MCF 10A (cell line): ENCODE results near the gene RNF157. TPM values are rescaled to one million over a fixed set of nuclear protein-coding genes. Genes with fewer than 3 reads are reported as not detected.
"Not testable (repeated sequence)": the region's sequence is repeated elsewhere in the genome, so short reads cannot be mapped to it uniquely, and the experiment has no call there.

Experiments
- BruUV-seq: library from RNA; stranded (reverse); fragments of 400-500 nt; replicated peaks from 2 replicates; lab custom pipeline; 2021; lab: Mats Ljungman, UMichigan
- CTCF ChIA-PET: fragments of 300-600 bp; sonication (Branson Sonifier 250); formaldehyde crosslinking; extraction: SDS; loops from one replicate; lab custom pipeline; 2021; ENCODE audit warnings: antibody characterized with exemption, inconsistent platforms; lab: Yijun Ruan, JAX
- POLR2A ChIA-PET: fragments of 300-600, 350-650 bp; sonication (Branson Sonifier 250); formaldehyde crosslinking; extraction: SDS; loops from one replicate; lab custom pipeline; 2020; ENCODE audit warnings: antibody characterized with exemption, inconsistent platforms; lab: Yijun Ruan, JAX
- DNase-seq: peaks from one replicate; pipeline ENCODE4 v3.0.0-alpha.2; 2018; ENCODE audit not compliant: unreplicated experiment
- H3K27ac Mint-ChIP-seq: one replicate; pipeline ENCODE4 v1.8.0; 2022; ENCODE audit warnings: mild to moderate bottlenecking, low read depth, mixed read lengths; ENCODE audit not compliant: unreplicated experiment
- H3K27me3 Mint-ChIP-seq: one replicate; pipeline ENCODE4 v1.8.0; 2022; ENCODE audit warnings: mixed read lengths; ENCODE audit not compliant: insufficient read depth, unreplicated experiment
- H3K36me3 Mint-ChIP-seq: one replicate; pipeline ENCODE4 v1.8.0; 2022; ENCODE audit warnings: mild to moderate bottlenecking, moderate library complexity, mixed read lengths; ENCODE audit not compliant: insufficient read depth, unreplicated experiment
- H3K4me1 Mint-ChIP-seq: one replicate; pipeline ENCODE4 v1.8.0; 2022; ENCODE audit warnings: mixed read lengths; ENCODE audit not compliant: insufficient read depth, unreplicated experiment
- H3K4me3 Mint-ChIP-seq: one replicate; pipeline ENCODE4 v1.8.0; 2022; ENCODE audit warnings: mild to moderate bottlenecking, moderate library complexity, mixed read lengths; ENCODE audit not compliant: unreplicated experiment
- H3K9me3 Mint-ChIP-seq: one replicate; pipeline ENCODE4 v1.8.0; 2022; ENCODE audit warnings: mixed read lengths; ENCODE audit not compliant: unreplicated experiment
- CTCF ChIP-seq: fragments of 200-600 bp; IDR thresholded peaks from one replicate; pipeline ENCODE4 v1.8.0; 2022; ENCODE audit warnings: antibody characterized with exemption, mild to moderate bottlenecking; ENCODE audit not compliant: unreplicated experiment
- intact Hi-C: fragments of 100-400 bp; cut with micrococcal nuclease; formaldehyde crosslinking; loops from 2 replicates; pipeline ENCODE4 v1.14.1; 2022
- total RNA-seq: library from RNA; stranded (reverse); gene quantifications from 2 replicates; pipeline ENCODE4 v1.2.3, GENCODE V29; 2022

The RNF157 gene
- total RNA-seq, 1 experiment from 2014 or later, result 0.44 TPM

GRCh38 chr17:76208120-76208519 is 32.2 kb downstream of the RNF157 start:
- POLR2A ChIA-PET, result interaction anchor here (0.5 kb wide), 2 partner anchors 44 to 303 kb away, joined by 3 read pairs; no protein-coding TSS in a partner anchor

GRCh38 chr17:76207275-76208059 is 32.8 kb downstream of the RNF157 start:
- no peak for DNase-seq
- Mint-ChIP-seq H3K9me3 (no peaks in the 10 kb centered on the region), H3K27me3 (no peaks in the 10 kb centered on the region), H3K27ac (no peak overlapping the region), H3K4me1 (peaks cover 10% of the 10 kb centered on the region), H3K36me3 (no peaks in the 10 kb centered on the region), H3K4me3 (no peak overlapping the region)
- intact Hi-C loops, result no loop called here
- no peak for TF ChIP-seq CTCF
- ChIA-PET CTCF (interaction anchor here (0.6 to 2.1 kb wide), 3 partner anchors 14 to 26 kb away, joined by 3 to 10 read pairs (median 3); no protein-coding TSS in a partner anchor), POLR2A (interaction anchor here (0.5 kb wide), 2 partner anchors 45 to 302 kb away, joined by 3 read pairs; no protein-coding TSS in a partner anchor)
- BruUV-seq, result no TSS peak

More at GRCh38 chr17:76208120-76208519, 32.2 kb downstream of the RNF157 start:
- Mint-ChIP-seq H3K27me3 (no peaks in the 10 kb centered on the region), H3K4me3 (no peak overlapping the region), H3K36me3 (no peaks in the 10 kb centered on the region), H3K9me3 (no peaks in the 10 kb centered on the region), H3K4me1 (peaks cover 10% of the 10 kb centered on the region), H3K27ac (no peak overlapping the region)
- DNase-seq, result no peak
- TF ChIP-seq CTCF, result no peak
- intact Hi-C loops, result no loop called here
- CTCF ChIA-PET, result interaction anchor here (0.8 to 2.1 kb wide), 3 partner anchors 13 to 82 kb away, joined by 3 to 10 read pairs (median 3); no protein-coding TSS in a partner anchor
- BruUV-seq, result no TSS peak

GRCh38 chr17:76205542-76206144 is 34.6 kb downstream of the RNF157 start:
- intact Hi-C loops, H3K27me3 Mint-ChIP-seq, H3K9me3 Mint-ChIP-seq, BruUV-seq, H3K4me3 Mint-ChIP-seq, H3K27ac Mint-ChIP-seq, DNase-seq, H3K36me3 Mint-ChIP-seq: not testable (repeated sequence)
- peaks cover 10% of the 10 kb centered on the region for H3K4me1 Mint-ChIP-seq
- CTCF ChIA-PET, result interaction anchor here (0.6 to 1.1 kb wide), 6 partner anchors 24 to 166 kb away, joined by 3 to 6 read pairs (median 3); no protein-coding TSS in a partner anchor
- POLR2A ChIA-PET, result interaction anchor here (1.3 kb wide), 1 partner anchor 63 kb away, joined by 4 read pairs; no protein-coding TSS in a partner anchor

GRCh38 chr17:76204277-76204676 is 36.0 kb downstream of the RNF157 start:
- no peak overlapping the region for H3K27ac Mint-ChIP-seq
- intact Hi-C loops, result no loop called here
- no peaks in the 10 kb centered on the region for H3K27me3 Mint-ChIP-seq
- H3K4me1 Mint-ChIP-seq, result peaks cover 10% of the 10 kb centered on the region
- ChIA-PET CTCF (interaction anchor here (0.8 kb wide), 1 partner anchor 22 kb away, joined by 4 read pairs; no protein-coding TSS in a partner anchor), POLR2A (interaction anchor here (0.6 to 1.3 kb wide), 3 partner anchors 12 to 326 kb away, joined by 3 to 4 read pairs (median 3); partner anchors contain the start of gene TRIM47)
- no TSS peak for BruUV-seq
- H3K4me3 Mint-ChIP-seq, result no peak overlapping the region
- TF ChIP-seq CTCF, result no peak
- H3K36me3 Mint-ChIP-seq, result no peaks in the 10 kb centered on the region
- no peaks in the 10 kb centered on the region for H3K9me3 Mint-ChIP-seq
- peak; percentile 34 for DNase-seq
